Stimulated activated memory B cell treated with anti-CD40 and anti-IgM and Interleukin-4, amounts not matched to agents 10 μg/mL and 1 μg/mL and 100 μg/mL, for 72 hours (primary cell): ENCODE data around the gene AP2A1.

Source experiments
- ATAC-seq: fragments of 150-1000 bp; cut with Tn5 transposase; 2 replicates; pipeline ENCODE4 v1.10.0; 2021
- H3K27ac Mint-ChIP-seq: one replicate; pipeline ENCODE4 v1.8.0; 2022; ENCODE audit warnings: mild to moderate bottlenecking, mixed read lengths
- H3K27me3 Mint-ChIP-seq: one replicate; pipeline ENCODE4 v1.8.0; 2022; ENCODE audit warnings: mixed read lengths
- H3K36me3 Mint-ChIP-seq: one replicate; pipeline ENCODE4 v1.8.0; 2022; ENCODE audit warnings: mixed read lengths
- H3K4me1 Mint-ChIP-seq: one replicate; pipeline ENCODE4 v1.8.0; 2022; ENCODE audit warnings: mixed read lengths
- H3K4me3 Mint-ChIP-seq: one replicate; pipeline ENCODE4 v1.8.0; 2022; ENCODE audit warnings: mild to moderate bottlenecking, moderate library complexity, mixed read lengths
- H3K9me3 Mint-ChIP-seq: one replicate; pipeline ENCODE4 v1.8.0; 2022; ENCODE audit warnings: mixed read lengths

Gene AP2A1

GRCh38 chr19:49755956-49756355, 10.8 kb upstream of the AP2A1 start:
- Mint-ChIP-seq H3K27me3 (peaks cover 10% of the 10 kb centered on the region), H3K9me3 (peaks cover 3% of the 10 kb centered on the region), H3K27ac (no peak overlapping the region), H3K36me3 (no peaks in the 10 kb centered on the region), H3K4me3 (no peak overlapping the region), H3K4me1 (no peaks in the 10 kb centered on the region)
- ATAC-seq, result no peak

DNA sequence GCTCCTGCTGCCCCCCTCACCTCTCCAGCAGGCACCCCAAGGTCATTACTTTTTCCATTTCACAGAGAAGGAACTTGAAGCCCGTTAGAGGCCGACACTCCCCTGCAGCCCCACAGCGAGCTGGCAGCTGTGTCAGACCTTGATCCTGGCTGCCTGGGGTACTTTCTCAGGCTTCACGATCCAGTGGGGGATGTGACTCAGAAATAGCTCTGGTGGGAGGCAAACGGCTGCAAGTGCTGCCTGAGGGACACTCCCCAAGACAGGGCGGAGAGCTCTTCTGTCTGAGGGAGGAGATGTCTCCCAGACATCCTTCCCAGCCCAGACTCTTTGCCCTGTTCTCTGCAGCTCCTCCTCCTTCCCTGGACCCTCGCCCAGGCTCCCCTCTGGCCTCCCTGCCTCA, 8.5 kb upstream of the AP2A1 start:
- Mint-ChIP-seq H3K36me3 (no peaks in the 10 kb centered on the region), H3K9me3 (peaks cover 3% of the 10 kb centered on the region)
- ATAC-seq, result no peak

DNA sequence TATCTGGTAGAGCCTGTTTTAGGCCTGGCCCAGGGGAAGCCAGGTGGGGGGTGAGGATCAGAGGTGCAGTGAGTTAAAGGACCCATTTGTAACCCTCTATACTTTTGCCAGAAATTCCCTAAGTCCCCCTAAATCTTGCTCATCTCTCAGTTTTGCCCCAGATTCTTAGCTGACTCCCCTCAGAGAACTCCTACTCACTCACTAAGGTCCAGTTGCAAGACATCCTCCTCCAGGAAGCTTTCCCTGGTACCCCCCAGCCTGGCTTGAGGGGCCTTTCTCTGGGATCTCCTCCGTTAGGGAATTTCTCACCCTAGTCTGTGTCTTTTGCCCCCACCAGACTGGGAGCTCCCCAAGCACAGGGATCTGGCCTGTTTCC, 5.6 kb upstream of the AP2A1 start:
- no peak for ATAC-seq
- no peaks in the 10 kb centered on the region for H3K4me1 Mint-ChIP-seq
- H3K4me3 Mint-ChIP-seq, result no peak overlapping the region
- H3K36me3 Mint-ChIP-seq, result no peaks in the 10 kb centered on the region
- no peaks in the 10 kb centered on the region for H3K9me3 Mint-ChIP-seq
- peaks cover 10% of the 10 kb centered on the region for H3K27me3 Mint-ChIP-seq
- no peak overlapping the region for H3K27ac Mint-ChIP-seq

More for the DNA sequence above, 8.5 kb upstream of the AP2A1 start:
- Mint-ChIP-seq H3K27me3 (peaks cover 10% of the 10 kb centered on the region), H3K4me1 (no peaks in the 10 kb centered on the region), H3K27ac (no peak overlapping the region), H3K4me3 (no peak overlapping the region)

DNA sequence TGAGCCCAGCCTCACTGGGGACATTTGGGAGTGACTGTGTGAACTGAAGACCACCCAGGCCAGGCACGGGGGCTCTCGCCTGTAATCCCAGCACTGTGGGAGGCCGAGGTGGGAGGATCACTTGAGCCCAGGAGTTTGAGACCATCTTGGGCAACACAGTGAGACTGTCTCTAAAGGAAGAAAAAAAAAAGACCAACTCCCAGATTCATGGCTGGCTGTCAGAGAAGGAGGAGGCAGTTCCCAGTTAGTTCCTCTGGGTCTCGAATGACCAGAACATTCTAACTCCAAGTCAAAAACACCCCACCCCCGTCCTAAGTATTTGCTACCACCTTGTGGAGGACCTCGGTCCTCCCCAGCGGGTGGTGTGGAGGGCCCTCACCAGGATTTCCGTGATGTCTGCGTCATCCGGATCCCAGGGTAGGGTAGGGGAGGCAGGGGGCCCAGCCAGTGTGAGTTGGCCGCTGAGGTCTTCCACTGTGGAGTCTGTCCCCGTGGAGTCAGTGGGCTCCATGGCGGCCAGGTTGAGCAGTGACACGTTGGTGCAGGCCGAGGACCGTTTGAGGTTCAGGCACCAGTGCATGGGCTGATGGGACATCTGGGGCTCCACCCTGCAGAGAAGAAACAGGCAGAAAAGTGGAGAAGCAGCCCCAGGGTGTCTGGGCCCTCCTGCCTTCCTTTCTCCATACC, 5.0 kb upstream of the AP2A1 start:
- Mint-ChIP-seq H3K4me1 (no peaks in the 10 kb centered on the region), H3K36me3 (no peaks in the 10 kb centered on the region), H3K4me3 (no peak overlapping the region), H3K9me3 (no peaks in the 10 kb centered on the region), H3K27me3 (peaks cover 10% of the 10 kb centered on the region), H3K27ac (no peak overlapping the region)
- ATAC-seq, result no peak

- Mint-ChIP-seq H3K4me1 (peaks cover 13% of the 10 kb centered on the region), H3K9me3 (no peaks in the 10 kb centered on the region), H3K27me3 (peaks cover 7% of the 10 kb centered on the region), H3K36me3 (peaks cover 7% of the 10 kb centered on the region), H3K4me3 (no peak within 1 kb of the TSS), H3K27ac (no peak within 1 kb of the TSS)
- ATAC-seq, result no peak
Measured at GRCh38 chr19:49763230-49763629, 3.6 kb upstream of the AP2A1 start, which contains the start of gene TSKS. Gene TSKS, minus strand, starts transcription at chr19:49763306. Its CDS starts 59 bp downstream, at chr19:49763247.

- Mint-ChIP-seq H3K27ac (no peak overlapping the region), H3K36me3 (peaks cover 10% of the 10 kb centered on the region), H3K27me3 (no peaks in the 10 kb centered on the region), H3K4me1 (peaks cover 23% of the 10 kb centered on the region), H3K9me3 (no peaks in the 10 kb centered on the region), H3K4me3 (no peak overlapping the region)
- no peak for ATAC-seq
Measured at GRCh38 chr19:49764341-49764740, 2.5 kb upstream of the AP2A1 start.

DNA sequence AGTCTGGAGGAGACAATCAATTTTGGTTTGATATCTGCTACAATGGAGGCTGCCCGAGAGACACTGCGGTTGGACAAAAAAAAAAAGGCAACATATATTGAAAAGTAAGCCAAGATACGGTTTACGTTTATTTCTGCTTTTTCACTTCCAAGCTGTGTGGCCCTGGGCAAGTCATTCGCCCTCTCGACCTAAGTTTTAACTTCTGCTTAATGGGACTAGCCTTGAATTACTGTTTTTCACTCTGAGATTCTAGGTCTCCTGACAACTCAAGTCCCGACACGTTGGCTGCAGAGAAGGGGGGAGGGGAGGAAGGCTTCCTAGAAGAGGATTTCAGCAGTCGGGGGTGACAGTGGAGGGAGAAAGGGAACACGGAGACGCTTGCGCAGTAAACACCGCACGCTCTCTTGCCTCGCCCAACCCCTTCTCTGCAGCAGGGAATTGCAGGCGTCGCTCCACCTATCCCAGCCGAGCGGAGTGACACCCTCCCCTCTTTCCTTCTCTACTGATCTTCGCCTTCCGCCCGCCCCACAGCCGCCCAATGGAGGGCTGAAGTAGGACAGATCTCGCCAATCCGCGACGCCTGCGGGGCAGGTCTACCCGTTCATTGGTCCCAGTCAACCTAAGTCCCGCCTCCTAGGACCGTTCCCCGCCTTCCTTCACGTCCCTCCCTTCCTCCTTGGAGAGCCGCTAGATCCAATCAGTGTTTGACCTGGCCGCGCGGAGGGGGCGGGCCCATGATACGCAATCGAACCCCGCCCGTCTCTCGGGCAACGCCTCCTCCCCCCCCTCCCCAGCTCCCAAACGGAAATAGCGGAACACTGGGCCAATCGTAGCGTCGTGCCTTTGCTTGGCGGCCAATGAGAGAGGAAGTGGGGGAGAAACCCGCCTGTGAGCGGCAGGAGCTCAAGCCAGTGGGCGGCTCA, 533 bp upstream of the AP2A1 start:
- H3K4me3 Mint-ChIP-seq, result peak overlapping the region; percentile 88
- H3K27ac Mint-ChIP-seq, result peak overlapping the region; percentile 87
- H3K9me3 Mint-ChIP-seq, result no peaks in the 10 kb centered on the region
- H3K36me3 Mint-ChIP-seq, result peaks cover 11% of the 10 kb centered on the region
- H3K27me3 Mint-ChIP-seq, result no peaks in the 10 kb centered on the region
- H3K4me1 Mint-ChIP-seq, result peaks cover 31% of the 10 kb centered on the region
- ATAC-seq, result peak; percentile 96

DNA sequence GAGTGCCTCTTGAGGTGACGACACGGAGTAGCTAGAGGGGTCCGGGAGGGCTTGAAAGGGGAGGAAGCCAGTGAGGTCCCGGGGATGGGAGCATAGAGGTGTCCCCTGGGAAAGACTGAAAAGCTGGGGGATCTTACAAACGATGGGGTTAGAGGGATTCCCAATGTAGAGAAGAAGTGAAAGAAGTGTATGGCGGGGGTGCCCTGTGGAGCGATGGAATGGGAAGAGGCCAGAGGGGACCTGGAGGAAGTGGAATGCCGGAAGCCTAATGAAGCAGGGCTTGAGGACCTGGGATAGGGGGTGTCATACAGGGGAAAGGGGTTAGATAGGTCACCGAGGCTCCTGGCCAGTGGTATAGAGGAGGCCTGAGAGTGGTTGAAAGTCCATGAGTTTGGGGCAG, 580 bp downstream of the AP2A1 start:
- peak overlapping the region; percentile 87 for H3K27ac Mint-ChIP-seq

GRCh38 chr19:49767967-49768581, 1.3 kb downstream of the AP2A1 start:
- Mint-ChIP-seq H3K4me1 (peaks cover 43% of the 10 kb centered on the region), H3K27ac (peak overlapping the region; percentile 87), H3K9me3 (no peaks in the 10 kb centered on the region)

More for the DNA sequence above, 580 bp downstream of the AP2A1 start:
- Mint-ChIP-seq H3K36me3 (peaks cover 17% of the 10 kb centered on the region), H3K4me3 (peak overlapping the region; percentile 84), H3K27me3 (no peaks in the 10 kb centered on the region), H3K4me1 (peaks cover 36% of the 10 kb centered on the region), H3K9me3 (no peaks in the 10 kb centered on the region)
- ATAC-seq, result no peak

GRCh38 chr19:49770529-49770928, 3.7 kb downstream of the AP2A1 start:
- no peak for ATAC-seq
- peaks cover 31% of the 10 kb centered on the region for H3K36me3 Mint-ChIP-seq
- no peak overlapping the region for H3K4me3 Mint-ChIP-seq
- no peaks in the 10 kb centered on the region for H3K27me3 Mint-ChIP-seq
- no peaks in the 10 kb centered on the region for H3K9me3 Mint-ChIP-seq
- H3K4me1 Mint-ChIP-seq, result peaks cover 52% of the 10 kb centered on the region
- no peak overlapping the region for H3K27ac Mint-ChIP-seq

More at GRCh38 chr19:49767967-49768581, 1.3 kb downstream of the AP2A1 start:
- ATAC-seq, result no peak
- Mint-ChIP-seq H3K27me3 (no peaks in the 10 kb centered on the region), H3K36me3 (peaks cover 23% of the 10 kb centered on the region), H3K4me3 (peak overlapping the region; percentile 84)

DNA sequence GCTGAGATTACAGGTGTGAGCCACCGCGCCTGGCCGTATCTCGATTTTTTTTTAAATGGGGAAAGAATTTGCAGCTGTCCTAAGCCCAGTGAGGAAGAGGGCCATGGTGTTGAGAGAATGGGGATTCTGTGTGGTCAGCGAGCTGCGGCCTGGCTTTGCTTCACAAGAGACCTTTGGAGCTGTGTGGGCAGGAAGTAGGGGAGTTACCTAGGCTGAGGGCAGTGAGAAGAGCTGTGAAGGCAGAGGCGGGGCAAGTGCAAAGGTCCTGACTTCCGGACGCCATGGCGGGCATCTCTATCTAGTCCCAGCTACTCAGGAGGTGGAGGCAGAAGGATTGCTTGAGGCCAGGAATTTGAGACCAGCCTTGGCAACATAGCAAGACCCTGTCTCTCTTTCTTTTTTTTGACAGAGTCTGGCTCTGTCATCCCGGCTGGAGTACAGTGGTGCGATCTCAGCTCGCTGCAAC, 4.9 kb downstream of the AP2A1 start:
- Mint-ChIP-seq H3K27ac (no peak overlapping the region), H3K4me1 (peaks cover 59% of the 10 kb centered on the region), H3K4me3 (no peak overlapping the region), H3K9me3 (no peaks in the 10 kb centered on the region), H3K36me3 (peaks cover 40% of the 10 kb centered on the region), H3K27me3 (no peaks in the 10 kb centered on the region)
- no peak for ATAC-seq

- Mint-ChIP-seq H3K4me3 (no peak overlapping the region), H3K27me3 (no peaks in the 10 kb centered on the region), H3K36me3 (peaks cover 33% of the 10 kb centered on the region), H3K27ac (no peak overlapping the region), H3K9me3 (no peaks in the 10 kb centered on the region), H3K4me1 (peaks cover 49% of the 10 kb centered on the region)
- ATAC-seq, result no peak
Measured at GRCh38 chr19:49772850-49773432, 6.1 kb downstream of the AP2A1 start.

- Mint-ChIP-seq H3K27me3 (no peaks in the 10 kb centered on the region), H3K9me3 (no peaks in the 10 kb centered on the region), H3K36me3 (peaks cover 33% of the 10 kb centered on the region), H3K4me3 (no peak overlapping the region), H3K4me1 (peaks cover 41% of the 10 kb centered on the region), H3K27ac (peak overlapping the region; percentile 26)
- no peak for ATAC-seq
Measured at GRCh38 chr19:49773663-49774350, 7.0 kb downstream of the AP2A1 start.

DNA sequence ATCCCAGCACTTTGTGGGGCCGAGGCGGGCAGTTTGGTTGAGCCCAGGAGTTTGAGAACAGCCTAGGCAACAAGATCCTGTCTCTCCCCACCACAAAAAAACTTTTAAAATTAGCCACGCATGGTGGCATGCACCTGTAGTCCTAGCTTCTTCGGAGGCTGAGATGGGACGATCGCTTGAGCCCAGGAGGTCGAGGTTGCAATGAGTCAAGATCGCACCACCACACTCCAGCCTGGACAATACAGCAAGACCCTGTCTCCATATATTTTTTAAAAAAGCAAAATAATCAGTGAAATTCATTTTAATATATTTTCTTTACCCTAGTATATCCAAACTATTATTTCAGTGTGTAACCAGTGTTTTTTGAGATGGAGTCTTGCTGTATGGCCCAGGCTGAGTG, 8.2 kb downstream of the AP2A1 start:
- Mint-ChIP-seq H3K4me1 (peaks cover 37% of the 10 kb centered on the region), H3K27ac (no peak overlapping the region), H3K4me3 (no peak overlapping the region), H3K36me3 (peaks cover 30% of the 10 kb centered on the region), H3K9me3 (no peaks in the 10 kb centered on the region), H3K27me3 (no peaks in the 10 kb centered on the region)
- ATAC-seq, result no peak
